ENCODE measurements around the gene IER3IP1. TPM values are rescaled to one million over a fixed set of nuclear protein-coding genes. Genes with fewer than 3 reads are reported as not detected.
"Not testable (repeated sequence)": the region's sequence is repeated elsewhere in the genome, so short reads cannot be mapped to it uniquely, and the experiment has no call there.

The IER3IP1 gene
- polyA plus RNA-seq, 5 donors = 22.9 to 32.4 (median 25.3) TPM

DNA sequence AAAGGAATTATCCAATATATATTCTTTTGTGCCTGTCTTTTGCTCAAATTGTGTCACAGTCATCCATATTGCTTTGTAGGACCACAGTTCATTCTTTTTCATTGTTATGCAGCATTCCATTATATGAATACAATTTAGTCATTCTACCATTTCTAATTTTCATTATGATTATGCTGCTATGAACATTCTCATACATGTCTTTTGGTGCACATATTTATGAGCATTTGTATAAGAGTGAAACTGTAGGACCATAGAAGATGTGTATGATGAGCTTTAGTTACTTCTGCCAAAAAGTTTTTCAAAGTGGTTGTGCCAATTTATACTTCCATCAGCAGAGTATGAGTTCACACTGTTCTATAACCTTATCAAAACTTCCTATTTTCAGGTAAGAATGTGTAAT is 7.7 kb downstream of the IER3IP1 start:
- no peak for DNase-seq

GRCh38 chr18:47166294-47166693 is 9.9 kb downstream of the IER3IP1 start:
- no peak for DNase-seq

DNA sequence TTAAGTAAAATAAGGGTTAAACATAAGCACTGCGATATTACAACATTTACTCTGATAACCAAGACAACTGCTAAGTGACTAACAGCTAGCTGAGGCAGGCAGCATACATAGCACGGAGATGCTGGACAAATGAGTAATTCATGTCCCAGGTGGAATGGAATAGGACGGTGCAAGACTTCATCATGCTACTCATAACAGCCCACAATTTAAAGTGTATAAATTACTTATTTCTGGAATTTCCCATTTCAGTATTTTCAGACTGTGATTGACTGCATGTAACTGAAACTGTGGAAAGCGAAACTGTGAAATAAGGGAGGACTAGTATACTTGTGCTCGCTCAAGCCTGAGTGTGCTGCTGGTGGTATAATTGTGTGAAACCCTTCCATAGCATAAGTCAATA is 12.9 kb downstream of the IER3IP1 start:
- no peak for DNase-seq

DNA sequence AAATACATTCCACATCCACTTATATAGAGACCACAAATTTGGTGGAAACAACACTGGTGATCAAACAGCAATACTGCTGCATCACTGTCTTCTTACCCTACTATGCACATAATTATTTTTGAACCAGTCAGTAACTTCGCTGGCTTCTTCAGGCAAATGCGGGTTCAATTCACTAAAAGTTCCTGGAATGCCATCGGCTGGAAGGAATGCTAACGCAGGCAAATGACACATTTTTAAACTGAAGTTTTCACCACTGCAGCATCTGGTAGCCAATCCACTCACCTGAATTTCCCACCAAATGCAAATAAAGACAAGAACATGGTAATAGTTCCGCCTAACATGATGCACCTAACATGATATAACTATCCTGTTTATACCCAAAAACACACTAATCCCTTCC is 15.9 kb downstream of the IER3IP1 start:
- DNase-seq = no peak

- not testable (repeated sequence) for DNase-seq
These were observed 17.8 kb downstream of the IER3IP1 start for GRCh38 chr18:47158404-47158803.

DNA sequence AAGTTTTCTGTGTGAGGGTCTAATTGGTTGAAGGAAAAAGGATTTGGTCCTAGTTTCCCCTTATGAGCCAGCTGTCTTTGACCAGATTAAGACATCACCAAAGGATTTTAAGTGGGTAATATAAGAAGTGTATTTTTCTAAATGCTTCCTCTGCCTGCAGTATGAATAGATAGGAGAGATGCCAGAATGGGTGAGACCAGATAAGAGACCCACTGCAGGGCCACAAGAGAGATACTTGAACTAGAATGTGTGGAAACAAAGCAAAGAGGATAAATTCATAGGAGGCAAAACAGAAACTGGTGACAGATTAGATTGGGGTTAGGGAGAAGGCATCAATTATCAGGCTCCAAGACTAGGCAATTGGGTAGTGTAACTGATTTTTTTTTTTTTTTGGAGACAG is 24.7 kb downstream of the IER3IP1 start:
- no peak for DNase-seq

DNA sequence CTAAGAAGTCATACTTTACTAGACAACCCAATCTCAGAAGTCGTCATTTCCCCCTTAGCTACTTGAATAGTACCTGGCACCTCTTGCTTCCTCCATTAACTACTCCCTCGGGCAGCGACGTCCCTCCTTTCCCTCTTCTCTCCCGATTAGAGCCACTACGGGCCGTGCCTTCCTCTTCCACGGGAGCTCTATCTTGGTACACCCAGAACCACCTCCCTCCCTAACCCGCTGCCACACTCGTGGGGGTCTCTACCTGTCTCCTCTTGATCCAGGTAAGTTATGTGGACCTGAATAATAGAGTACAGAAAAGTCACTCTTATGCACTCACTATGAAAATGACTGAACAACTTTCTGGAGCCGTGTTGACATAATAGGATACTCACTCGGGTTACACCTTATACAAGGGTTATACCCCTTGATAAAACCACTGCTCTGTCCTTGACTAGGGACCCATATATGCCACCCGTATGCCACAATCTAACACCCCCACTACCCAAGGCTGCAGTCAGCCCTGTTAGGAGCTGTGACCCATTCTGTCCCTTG is 25.3 kb downstream of the IER3IP1 start:
- peak in 1 of 2 donors; percentile 13 for DNase-seq

- peak; percentile 76 to 82 for DNase-seq
These were observed 25.9 kb downstream of the IER3IP1 start, which contains the start of gene HDHD2 for GRCh38 chr18:47150029-47150823. Gene HDHD2, minus strand, starts transcription at chr18:47150500. Its CDS starts 14,061 bp downstream, at chr18:47136439.

DNA sequence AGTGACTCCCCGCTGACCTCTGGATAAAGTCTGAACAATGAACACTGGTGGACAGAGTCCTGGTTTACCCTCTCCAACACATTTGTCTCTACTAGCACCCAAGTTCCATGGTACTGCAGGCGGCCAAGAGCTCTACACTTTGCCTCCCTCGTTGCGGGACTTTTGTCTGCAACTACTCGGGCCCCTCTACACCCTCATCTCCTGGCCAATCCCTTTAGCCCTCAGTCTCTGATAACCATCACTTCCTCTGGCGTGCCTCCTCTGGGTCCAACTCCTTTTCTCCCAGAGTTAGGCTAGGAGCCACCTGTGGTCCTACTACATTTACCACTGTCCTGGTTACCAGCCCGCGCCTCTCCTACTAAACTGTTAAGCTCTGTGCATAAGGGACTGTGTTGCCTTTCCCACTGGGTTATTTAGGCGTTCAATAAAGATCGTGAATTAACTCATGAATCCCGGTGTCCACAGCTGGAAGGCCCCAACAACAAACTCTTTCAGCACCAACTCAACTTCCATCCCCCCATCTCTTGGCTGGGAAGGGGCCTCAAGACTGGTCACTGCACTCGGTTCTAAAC is 26.6 kb downstream of the IER3IP1 start:
- DNase-seq = no peak

- no peak for DNase-seq
These were observed 30.0 kb downstream of the IER3IP1 start for GRCh38 chr18:47146206-47146605.

DNA sequence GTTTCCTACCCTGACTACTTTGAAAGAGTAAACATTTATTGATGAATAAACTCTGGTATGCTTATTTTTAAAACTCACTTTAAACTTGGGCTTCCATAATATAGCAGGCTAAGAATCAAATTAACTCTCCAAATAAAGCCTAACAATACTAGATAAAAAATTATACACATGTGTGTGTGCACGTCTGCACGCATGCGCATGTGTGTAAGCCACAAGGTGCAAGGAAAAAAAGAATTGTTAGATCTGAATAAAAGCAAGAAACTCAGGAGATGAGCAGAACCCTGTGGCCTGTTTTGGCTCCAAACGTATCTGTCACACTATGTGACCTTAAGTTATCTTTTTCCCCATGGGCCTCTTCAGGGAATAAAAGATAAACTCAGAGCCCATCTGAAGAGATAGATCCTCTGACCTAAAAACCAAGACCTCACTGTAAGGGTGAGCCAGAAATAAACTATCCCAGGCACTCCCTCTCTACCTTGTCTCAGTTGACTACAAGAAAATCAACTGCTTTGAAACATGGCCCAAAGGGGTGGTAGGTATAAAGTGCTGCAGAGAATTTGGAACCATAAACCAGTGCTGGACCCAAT is 32.2 kb downstream of the IER3IP1 start:
- no peak for DNase-seq

DNA sequence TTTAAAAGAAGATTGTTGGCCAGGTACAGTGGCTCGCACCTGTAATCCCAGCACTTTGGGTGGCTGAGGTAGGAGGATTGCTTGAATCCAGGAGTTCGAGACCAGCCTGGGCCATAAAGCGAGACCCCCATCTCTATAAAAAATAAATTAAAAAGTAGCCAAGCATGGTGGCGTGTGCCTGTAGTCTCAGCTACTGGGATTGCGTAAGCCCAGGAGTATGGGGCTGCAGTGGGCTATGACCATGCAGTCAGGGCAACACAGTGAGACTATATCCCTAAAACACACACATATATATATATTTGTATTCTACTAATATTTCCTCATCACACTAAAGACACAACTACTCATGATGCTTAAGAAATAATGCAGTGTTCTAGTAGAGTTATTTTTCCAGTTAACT is 33.0 kb downstream of the IER3IP1 start:
- DNase-seq = no peak

DNA sequence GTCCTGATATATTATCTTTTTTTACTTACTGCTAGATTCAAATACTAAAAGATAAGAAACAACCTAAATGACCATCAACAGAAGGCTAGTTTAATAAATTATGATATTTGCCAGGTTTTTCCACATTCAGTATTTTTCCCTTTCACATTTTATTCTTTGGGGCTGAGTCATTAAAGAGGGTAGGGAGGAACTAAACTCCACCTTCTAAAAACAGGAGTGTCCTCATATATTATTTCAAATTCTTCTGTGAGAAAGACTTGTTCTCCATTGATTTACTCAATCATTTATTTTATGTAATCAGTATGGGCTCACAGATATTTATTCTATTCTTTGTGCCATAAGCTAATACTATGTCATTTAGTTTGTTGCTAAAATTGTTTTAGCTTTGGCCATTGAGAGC is 34.9 kb downstream of the IER3IP1 start:
- no peak for DNase-seq

- no peak for DNase-seq
These were observed 55.0 kb downstream of the IER3IP1 start for GRCh38 chr18:47121146-47121545.

- no peak for DNase-seq
These were observed 55.7 kb downstream of the IER3IP1 start for GRCh38 chr18:47120428-47120827.

GRCh38 chr18:47118981-47119380 is 57.2 kb downstream of the IER3IP1 start:
- no peak for DNase-seq

DNA sequence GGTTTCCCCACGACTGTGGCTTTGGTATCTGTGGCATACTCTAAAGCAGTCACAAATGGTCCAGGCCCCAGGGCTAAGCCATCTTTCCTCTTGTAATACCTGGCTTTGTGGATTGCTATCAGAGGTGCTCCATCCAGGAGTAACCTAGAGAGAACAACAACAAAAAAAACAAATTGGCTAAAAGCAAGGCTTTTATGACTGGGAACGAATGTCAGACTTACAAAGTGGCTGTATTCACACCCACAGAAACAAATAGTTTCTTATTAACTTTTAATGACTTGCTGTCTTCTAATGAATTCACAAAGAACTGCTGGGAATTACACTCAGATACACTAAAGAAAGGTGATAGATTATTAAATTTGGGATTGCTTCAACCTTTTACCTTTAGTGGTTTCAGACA is 61.0 kb downstream of the IER3IP1 start:
- DNase-seq = no peak

DNA sequence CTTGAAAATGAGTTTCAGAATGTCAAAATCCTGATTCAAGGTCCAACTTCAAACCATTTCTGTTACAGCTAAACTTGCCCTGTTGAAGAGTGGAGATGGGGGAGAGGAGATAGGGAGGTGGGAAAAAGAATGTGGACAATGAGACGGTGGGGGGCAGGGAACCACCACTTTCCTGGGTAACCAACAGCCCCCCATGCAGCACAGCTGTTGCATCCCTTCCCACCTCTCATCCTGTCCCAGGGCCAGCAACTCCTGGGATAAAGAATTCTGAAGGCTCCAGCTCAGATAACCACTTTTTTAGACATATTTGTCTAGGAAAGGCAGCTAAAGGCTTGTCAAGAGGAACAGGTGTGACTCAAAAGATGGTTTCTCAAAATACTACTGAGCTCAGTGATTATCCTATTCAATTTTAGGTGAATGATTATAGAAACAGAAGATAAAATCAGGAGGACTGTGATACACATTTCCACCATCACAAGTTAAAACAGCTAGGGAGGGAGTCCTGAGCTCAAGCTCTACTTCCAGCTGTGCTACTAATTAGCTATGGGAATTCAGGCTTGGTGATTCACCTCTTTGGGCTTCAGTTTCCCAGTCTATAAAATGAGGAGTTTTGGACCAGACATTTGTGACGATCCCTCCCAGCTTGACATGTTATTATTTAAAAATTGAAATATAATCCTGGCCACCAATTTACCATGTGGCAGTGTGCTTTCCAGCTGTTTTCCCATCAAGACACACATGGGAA is 62.2 kb downstream of the IER3IP1 start:
- no peak for DNase-seq

DNA sequence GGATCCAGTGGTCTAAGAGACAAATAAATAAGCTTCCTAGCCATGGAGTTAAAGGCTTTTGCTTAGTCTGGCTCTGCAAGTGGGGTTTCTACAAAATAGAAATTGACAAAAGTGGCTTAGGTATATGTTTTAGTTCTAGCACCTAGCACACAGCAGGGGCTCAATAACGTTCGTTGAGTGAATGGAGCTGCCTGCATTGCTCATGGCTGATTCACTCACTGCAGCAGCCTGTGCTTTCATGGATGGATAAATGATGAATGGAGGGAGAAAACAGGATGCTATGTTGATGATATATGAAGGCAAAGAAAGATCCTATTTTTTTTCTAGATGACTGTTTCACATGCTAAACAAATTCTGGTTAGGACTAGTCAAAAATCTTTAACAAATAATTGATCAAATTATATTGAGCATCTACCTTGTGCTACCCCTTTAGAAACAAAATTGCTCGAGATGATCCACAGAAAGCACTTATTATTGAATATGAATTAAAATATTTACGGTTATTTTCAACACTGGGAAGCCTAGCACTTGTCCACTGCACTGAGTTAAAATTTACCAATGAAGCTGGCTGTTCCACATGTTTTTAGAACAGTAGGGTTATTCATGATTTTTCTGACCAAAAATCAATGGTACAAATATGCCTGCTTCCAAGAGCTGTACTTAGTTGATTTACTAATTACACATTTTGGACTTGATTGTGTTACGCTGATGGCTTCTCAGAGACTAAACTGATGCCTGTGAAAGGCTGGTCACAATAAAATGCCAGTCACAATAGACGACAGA is 65.5 kb downstream of the IER3IP1 start:
- DNase-seq = no peak

- DNase-seq = no peak
These were observed 66.4 kb downstream of the IER3IP1 start for GRCh38 chr18:47109720-47110119.

- DNase-seq = no peak
These were observed 67.2 kb downstream of the IER3IP1 start for GRCh38 chr18:47108998-47109405.

Measured in right lung (tissue), 5 donors.